Coronary artery (tissue), 2 donors: Measurements from ENCODE around the gene BSCL2.

Experiments
- DNase-seq: peaks from one replicate; pipeline ENCODE4 v3.0.0-alpha.2; 2017; ENCODE audit warnings: low spot score
- H3K27ac ChIP-seq, 2 donors: fragments of 200-600 bp; sonication (generic); one replicate each; pipeline ENCODE4 v1.5.1; 2016 to 2019
- H3K4me3 ChIP-seq: fragments of 200-600 bp; sonication (generic); 2 replicates; pipeline ENCODE4 v1.5.1; 2016; ENCODE audit warnings: mild to moderate bottlenecking, moderate library complexity
- TF ChIP-seq, protein P1 (sequence below): fragments of 200-600 bp; sonication (generic); IDR thresholded peaks from one replicate; pipeline ENCODE4 v1.5.1; 2019; ENCODE audit warnings: antibody characterized with exemption

The BSCL2 gene

DNA sequence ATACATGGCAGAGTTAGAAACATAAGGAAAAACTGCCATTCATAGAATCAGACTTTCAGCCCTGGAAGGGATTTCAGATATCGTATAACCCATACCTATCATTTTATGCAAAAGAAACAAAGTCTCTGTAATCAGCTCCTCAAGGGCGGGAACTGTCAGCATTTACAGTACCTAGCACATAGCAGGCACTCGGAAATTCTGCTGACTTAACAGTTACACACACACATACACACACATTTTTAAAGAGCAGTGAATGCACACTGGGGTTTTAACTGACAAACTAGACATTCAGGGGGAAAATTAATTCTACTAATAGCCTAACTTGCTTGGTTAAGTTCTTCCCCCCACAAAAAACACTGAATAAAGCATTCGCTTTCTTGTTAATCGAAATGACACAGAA, 9.0 kb upstream of the BSCL2 start:
- TF ChIP-seq, protein P1, sequence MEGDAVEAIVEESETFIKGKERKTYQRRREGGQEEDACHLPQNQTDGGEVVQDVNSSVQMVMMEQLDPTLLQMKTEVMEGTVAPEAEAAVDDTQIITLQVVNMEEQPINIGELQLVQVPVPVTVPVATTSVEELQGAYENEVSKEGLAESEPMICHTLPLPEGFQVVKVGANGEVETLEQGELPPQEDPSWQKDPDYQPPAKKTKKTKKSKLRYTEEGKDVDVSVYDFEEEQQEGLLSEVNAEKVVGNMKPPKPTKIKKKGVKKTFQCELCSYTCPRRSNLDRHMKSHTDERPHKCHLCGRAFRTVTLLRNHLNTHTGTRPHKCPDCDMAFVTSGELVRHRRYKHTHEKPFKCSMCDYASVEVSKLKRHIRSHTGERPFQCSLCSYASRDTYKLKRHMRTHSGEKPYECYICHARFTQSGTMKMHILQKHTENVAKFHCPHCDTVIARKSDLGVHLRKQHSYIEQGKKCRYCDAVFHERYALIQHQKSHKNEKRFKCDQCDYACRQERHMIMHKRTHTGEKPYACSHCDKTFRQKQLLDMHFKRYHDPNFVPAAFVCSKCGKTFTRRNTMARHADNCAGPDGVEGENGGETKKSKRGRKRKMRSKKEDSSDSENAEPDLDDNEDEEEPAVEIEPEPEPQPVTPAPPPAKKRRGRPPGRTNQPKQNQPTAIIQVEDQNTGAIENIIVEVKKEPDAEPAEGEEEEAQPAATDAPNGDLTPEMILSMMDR = no peak
- no peak for DNase-seq
- no peak overlapping the region for H3K27ac ChIP-seq

DNA sequence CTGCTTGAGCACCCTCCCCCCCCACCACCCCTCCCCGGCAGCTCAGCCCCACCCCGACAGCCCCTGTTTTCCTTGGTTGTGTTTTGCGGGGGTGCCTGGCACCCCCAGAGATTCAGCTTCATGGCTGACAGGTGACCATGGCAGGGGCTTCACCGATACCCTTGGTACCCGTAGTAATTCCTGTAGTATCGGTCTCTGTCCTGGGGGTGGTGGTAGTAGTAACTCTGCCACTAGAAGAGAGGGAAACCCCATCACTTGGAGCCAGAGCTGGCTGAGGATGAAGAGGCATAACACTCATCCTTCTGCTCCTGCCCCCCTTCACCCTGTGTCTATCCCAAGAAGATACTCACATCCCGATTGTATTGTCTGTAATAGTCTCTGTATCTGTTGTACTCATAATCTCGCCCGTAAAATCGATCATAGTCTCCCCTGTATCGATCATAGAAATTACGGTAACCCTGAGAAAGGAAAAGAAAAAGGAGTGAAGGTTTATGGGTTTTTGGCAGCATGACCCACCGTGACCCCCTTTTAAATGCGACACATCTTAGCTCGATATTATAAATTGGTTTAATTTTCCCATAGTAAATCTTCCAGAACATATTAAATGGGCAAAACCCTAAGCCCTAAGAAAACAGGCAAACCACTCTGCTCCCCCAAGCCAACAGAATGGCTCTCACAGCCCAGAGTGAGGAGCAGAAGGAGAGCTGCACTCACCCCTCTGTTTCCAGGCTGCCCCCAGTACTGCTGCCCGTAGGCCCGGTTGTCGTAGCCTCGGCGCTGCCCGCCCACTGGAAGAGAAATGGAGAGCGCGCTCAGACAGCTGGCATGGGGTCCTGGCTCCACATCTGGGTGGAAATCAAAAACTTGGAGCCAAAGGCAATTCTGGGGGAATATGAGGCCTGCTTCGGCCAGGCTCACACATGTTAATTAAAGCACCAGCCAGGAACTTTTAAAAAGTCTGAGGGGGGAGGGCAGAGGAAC, 8.2 kb upstream of the BSCL2 start:
- TF ChIP-seq, protein P1 = no peak
- no peak for DNase-seq
- H3K27ac ChIP-seq = no peak overlapping the region
- no peak overlapping the region for H3K4me3 ChIP-seq

More for the DNA sequence above, 9.0 kb upstream of the BSCL2 start:
- H3K4me3 ChIP-seq = no peak overlapping the region

DNA sequence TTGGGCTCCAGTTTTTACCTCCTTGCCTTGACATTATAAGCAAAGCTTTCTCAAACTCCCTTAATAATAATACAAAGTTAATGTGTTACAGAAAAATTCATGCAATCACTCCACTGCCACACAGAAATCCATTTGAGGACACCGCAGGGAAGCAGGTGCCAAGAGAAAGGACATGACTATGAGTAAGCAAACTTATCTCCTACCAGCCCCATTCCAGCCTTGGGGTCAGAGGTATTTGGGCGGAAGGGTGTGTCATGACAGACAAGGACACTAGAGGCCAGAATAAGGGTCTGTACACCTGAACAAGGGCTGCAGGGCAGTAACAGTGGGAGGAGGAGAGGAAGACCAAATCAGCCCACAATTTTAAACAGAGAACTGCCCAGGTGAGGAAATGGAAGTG, 6.1 kb upstream of the BSCL2 start:
- DNase-seq = no peak
- Histone ChIP-seq H3K4me3 (no peak overlapping the region), H3K27ac (no peak overlapping the region)
- TF ChIP-seq, protein P1 = no peak

DNA sequence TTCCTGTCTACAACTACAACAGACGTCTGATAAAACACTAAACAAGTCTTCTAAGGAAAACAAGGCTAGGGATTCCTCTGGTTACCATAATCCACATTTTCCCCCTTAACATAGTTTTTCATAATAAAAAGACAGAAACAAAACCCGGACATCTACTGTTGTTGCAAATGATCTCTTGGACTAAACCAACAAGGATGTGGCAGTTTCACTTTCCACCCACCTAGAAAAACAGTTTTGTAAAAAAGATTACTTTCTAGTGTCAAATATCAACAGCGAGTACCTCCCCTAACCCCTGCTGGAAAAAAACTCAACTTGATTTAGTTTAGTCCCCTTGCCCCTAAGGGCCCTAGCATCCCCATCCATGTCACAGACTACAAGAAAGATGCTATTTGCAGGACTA, 5.6 kb upstream of the BSCL2 start:
- TF ChIP-seq, protein P1 = no peak
- DNase-seq = no peak
- Histone ChIP-seq H3K4me3 (no peak overlapping the region), H3K27ac (no peak overlapping the region)

DNA sequence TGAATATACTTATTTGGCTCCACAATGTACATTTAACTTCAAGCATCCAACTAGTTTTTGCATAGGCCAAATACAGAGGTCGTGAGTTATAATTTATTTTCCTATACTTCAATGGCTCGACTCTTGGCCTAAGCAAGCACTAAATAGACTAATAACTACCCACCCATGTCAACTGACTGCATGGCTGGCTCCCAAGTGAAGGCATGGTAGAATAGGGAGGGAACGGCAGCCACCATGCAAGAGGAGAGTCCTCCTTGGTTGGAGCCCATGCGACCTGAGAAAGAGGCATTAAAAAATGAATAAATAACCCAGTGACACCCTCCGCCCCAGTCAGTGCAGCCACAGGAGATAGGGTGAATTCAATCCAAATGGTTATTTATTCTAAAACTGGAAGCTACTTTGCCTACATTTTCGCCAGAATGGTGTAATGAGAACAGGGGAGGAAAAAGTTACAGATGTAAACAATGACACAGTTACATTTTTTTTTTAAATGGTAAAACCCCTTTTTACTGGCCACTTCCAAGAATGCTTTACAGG, 5.1 kb upstream of the BSCL2 start:
- TF ChIP-seq, protein P1 = no peak
- no peak overlapping the region for H3K27ac ChIP-seq
- H3K4me3 ChIP-seq = no peak overlapping the region
- no peak for DNase-seq

DNA sequence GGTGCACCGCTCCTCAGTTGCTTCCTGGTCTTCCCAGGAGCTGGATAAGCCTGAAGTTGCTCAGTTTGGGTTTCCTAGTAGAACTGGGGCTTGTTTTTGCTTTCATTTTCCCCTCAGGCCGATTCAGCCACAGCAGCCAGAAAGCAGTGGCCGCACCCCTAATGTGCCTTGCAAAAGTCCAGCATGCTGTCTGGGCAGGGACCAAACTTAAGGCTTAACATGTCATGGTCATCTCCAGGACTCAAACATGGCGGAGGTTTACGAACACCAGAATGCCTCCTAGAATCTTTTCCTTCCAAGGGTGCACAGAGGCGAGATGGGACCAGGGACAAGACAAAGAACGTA, 2.7 kb upstream of the BSCL2 start:
- Histone ChIP-seq H3K27ac (peak overlapping the region; percentile 88 to 93), H3K4me3 (peak overlapping the region; percentile 78)
- TF ChIP-seq, protein P1 = no peak
- DNase-seq = peak; percentile 75
